GM21528 (cell line): ENCODE data around the gene KANSL1L.

Experiments
- ATAC-seq: cut with Tn5 transposase; IDR thresholded peaks from one replicate; pipeline ENCODE4 v1.9.1; 2021; ENCODE audit warnings: mild to moderate bottlenecking, moderate library complexity; ENCODE audit not compliant: unreplicated experiment, low FRiP score

Gene KANSL1L

DNA sequence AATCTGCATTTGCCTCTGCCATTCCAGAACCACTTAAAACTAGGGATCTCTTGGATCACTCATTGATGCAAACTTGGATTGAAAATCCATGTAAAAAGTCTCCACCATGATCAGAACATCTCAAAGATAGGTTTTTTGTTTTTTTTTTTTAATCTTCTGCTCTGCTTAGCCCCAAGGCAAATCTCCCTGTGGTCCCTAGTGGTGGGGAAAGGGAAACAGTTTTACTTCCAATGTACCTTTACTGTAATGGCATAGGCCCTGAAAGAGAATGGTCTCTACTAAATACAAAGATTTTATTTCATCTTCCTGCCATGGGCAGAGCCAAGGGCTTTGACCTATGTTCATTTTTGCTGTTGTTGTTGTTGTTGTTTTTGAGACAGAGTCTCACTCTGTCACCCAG lies 78.4 kb downstream of the KANSL1L start:
- ATAC-seq = no peak

DNA sequence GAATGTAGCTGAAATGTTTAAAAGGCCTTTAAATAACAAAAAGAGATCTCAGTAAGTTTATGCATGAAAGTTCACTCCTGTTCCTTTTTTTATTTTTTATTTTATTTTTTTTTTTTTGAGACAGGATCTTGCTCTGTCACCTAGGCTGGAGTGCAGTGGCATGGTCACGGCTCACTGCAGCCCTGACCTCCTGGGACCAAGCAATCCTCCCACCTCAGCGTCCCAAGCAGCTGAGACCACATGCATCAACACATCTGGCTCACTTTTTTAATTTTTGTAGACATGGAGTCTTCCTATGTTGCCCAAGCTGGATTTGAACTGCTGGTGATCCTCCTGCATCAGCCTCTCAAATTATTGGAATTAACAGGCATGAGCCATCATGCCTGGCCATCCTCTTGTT lies 84.3 kb downstream of the KANSL1L start:
- ATAC-seq = no peak

DNA sequence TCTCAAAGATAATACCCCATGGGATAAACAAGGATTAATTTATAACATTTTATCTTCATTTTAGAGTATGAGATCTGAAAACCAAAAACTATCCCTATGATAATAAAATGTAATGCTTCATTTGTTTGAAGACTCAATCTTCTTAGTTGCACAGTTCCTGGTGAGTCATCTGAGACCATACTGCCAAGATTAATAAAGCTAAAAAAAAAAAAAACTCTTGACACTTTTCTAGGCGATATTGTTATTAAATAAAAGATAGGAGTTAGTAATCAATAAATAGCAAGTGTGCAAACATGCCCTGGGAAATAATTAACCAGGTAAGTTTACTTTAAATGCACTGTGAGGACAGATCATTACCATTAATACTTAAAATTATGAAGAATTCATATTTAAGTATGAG lies 84.9 kb downstream of the KANSL1L start:
- no peak for ATAC-seq

DNA sequence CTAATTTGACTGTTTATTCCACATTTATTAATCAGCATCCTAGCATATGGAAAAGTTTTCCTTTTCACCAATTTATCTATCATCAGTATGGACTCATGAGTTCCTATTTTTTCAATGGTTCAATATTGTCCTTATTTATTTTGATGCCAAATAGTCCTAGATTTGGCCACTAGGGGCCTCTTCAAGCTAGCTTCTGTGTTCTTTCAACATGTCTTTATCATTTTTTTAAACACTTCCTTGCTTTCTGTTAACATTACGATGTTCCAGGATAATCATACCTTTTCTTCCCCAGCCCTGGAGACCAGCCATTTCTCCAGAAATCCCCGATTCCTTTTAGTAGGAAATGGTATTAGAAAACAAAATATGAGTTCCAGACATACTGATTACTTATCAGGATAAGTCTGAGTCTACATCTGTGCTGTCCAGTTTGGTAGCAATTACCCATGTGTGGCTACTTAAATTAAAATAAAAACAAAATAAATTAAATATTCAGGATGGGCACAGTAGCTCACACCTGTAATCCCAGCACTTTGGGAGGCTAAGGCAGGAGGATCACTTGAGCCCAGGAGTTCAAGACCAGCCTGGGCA lies 98.2 kb downstream of the KANSL1L start:
- peak; percentile 77 for ATAC-seq

DNA sequence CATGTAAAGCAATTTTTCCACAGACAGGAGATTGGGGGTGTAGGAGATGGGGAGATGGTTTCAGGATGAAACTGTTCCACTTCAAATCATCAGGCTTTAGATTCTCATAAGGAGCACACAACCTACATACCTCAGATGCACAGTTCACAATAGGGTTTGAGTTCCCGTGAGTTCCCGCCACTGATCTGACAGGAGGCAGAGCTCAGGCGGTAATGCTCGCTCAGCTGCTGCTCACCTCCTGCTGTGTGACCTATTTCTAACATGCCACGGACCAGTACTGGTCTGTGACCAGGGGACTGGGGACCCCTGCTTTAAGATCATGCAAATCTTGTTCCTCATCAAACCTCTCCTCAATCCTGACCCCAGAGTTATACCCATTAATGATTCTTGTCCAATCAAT lies 98.7 kb downstream of the KANSL1L start:
- no peak for ATAC-seq

DNA sequence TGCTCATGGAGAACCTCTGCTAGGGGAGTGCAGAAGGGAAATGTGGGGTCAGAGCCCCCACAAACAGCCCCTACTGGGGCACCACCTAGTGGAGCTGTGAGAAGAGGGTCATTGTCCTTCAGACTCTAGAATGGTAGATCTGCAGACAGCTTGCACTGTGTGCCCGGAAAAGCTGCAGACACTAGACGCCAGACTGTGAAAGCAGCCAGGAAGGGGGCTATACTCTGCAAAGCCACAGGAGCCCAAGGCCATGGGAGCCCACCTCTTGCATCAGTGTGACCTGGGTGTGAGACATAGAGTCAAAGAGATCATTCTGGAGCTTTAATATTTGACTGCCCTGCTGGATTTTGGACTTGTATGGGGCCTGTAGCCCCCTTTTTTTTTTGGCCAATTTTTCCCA lies 107.9 kb downstream of the KANSL1L start:
- no peak for ATAC-seq

DNA sequence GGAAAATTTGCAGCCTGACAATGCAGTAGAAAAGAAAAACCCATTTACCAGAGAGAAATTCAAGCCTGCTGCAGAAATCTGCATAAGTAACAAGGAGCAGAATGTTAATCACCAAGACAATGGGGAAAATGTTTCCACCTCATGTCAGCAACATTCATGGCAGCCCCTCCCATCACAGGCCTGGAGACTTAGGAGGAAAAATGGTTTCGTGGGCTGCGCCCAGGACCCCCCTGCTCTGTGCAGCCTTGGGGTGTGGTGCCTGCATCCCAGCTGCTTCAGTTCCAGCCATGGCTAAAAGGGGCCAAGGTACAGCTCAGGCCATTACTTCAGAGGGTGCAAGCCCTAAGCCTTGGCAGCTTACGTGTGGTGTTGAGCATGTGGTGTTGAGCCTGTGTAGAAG lies 115.4 kb downstream of the KANSL1L start:
- ATAC-seq = no peak

DNA sequence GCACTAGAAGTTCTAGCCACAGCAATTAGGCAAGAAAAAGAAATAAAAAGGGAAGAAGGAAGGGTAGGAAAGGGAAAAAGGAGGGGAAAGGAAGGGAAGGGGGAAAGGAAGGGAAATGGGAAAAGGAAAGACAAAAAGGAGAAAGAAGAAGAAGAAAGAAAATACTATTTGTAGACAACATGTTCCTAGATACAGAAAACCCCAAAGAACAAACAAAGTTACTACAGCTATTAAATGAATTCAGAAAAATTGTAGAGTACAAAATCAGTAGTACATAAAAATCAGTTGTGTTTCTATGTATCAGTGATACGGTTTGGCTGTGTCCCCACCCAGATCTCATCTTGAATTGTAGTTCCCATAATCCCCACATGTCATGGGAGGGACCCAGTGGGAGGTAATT lies 116.5 kb downstream of the KANSL1L start:
- ATAC-seq = no peak

DNA sequence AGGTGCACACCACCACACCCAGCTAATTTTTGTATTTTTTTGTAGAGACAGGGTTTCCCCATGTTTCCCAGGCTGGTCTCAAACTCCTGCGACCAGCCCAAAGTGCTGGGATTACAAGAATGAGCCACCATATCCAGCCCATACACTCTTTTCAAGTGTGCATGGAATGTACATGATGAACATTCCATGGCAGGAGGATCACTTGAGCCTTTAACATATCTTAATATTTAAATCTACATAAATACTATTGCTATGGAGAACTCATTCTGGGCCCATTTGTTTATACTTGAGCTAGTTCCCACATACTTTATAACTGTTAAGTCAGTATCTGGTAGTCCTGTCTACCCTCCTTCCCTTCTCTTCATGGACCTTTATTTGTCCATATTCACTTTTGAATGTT lies 120.3 kb downstream of the KANSL1L start:
- no peak for ATAC-seq

DNA sequence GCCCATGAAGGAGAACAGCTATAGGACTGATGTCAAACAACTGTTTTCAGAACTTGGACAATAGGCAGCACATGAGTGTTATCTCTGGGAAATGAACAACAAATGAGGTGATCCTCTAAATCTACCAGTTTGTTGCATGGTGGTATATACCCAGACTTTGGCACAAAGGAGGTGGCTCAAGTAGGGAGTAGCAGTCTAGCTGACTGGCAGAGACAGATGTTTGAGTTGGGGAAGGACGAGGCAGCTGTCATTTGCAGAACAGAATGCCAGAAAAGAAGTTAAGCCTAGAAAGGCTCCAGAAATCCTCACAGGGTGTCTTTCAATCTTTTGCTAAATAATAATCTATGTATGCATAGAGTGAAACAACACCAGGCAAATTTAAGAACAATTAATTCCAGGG lies 121.4 kb downstream of the KANSL1L start:
- ATAC-seq = no peak

DNA sequence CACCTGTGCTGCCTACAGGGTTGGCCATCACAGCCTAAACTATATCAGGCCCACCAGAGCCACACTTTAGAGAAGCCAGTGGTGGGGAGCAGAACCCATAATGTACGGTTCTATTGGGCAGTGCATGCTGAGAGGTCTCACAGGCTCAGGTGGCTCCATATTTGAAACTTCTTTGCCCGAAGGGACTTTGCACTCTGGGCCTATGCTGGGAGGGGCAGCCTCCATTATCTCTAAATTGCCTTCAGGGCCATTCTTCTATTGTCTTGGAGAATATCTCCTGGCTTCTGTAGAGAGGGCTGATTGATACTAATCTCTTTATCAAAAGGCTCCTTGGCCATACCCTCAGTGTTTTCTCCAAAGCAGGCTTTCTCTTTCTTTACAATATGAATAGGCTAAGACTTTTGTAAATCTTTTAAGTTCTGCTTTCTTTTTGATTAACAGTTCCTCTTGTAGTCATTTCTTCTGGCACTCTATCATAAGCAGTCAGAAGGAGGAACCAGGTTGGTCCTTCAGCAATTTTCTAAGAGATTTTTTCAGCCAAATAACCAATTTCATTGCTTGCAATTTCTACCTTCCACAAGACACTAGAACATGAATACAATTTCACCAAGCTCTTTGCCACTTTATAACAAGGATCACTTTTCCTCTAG lies 124.2 kb downstream of the KANSL1L start:
- ATAC-seq = no peak

DNA sequence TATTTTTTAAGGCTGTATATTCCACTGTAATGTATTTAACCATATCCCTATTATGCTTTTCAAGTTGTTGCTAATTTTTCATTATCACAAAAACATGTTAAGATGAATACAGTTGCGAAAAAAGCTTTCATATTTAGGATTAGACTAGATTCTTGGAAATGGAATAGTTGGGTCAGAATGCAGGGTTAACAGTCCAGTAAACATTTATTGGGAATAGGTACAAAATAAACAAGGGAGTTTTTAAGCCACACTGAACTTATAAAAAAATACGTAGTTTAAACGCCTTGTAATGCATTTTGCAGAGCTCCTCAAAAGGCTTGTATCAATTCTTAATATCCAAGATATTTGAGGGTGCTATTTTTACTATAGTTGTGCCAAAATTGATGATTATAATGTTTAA lies 133.1 kb downstream of the KANSL1L start:
- no peak for ATAC-seq

DNA sequence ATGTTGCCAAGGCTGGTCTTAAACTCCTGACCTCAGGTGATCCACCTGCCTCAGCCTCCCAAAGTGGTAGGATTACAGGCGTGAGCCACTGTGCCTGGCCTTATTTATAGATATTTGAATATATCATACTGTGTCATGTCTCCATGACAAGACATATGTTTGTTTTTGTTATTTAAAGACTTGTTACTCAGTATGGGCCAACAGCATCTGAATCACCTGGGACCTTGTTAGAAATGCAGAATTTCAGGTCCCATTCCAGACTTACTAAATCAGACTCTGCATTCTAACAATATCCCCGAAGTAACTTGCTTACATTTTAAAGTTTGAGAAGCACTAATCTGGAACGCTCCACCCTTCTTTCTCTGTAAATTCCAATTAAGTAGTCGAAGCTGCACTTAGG lies 135.5 kb downstream of the KANSL1L start:
- ATAC-seq = no peak

DNA sequence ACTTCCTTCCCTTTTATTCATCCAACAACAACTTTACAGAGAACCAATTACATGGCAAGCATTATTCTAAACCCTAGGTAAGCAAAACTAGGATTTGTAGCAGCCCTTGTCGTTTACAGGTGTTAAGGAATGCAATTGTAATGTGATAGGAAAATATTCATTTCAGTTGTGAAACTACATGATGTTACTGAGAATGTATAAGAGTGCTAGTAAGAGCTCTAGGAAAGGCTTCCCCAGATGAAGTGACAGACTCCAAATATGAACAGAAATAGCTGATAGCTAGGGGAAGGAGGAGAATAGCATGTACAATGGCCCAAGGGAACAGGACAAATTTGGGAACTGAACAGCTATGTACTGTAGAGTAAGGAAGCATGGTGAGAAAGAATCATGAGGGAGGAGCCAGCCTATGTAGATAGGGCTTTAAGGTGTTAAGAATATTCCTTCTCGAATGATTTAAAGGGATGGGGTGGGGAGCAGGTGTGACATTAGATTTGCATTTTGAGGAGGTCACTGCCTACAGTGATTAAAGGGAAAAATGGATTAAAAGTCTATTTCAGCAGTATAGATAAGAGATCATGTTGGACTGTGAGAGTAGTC lies 137.0 kb downstream of the KANSL1L start:
- no peak for ATAC-seq

DNA sequence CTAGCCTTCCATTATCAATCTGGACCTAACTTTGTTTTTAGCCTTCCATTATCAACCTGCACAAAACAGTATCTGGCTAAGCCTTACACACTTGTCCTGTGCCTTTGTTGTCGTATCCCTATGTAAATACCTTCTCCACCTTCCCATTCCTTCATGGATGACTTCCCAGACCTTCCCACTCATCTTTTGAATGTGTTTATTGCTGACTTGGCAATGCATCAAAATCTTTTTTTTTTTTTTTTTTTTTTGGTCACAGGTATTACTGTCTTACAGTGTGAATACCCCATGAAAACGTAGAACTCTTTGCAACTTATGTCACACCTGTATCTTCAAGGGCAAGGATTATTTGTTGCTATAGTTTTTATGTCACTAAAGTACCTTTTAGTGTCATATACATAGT lies 143.0 kb downstream of the KANSL1L start:
- no peak for ATAC-seq

DNA sequence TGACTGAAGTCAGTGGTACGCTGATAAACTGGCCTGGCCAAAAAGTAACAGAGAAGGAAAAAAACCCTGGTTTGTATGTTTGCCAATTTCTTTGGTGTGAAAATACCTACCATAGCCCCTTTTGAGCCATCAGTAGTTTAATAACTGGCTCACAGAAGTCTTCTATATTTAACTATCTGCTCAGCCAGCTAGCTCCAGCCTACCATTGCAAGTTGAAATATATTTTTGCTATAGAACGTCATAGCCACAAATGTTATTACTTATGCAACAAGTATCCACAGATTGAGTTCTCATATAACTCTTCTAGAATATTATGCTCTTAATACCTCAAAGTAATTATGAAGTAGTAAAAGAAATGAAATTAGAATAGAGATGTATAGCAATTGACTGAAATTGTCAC lies 143.6 kb downstream of the KANSL1L start:
- no peak for ATAC-seq

DNA sequence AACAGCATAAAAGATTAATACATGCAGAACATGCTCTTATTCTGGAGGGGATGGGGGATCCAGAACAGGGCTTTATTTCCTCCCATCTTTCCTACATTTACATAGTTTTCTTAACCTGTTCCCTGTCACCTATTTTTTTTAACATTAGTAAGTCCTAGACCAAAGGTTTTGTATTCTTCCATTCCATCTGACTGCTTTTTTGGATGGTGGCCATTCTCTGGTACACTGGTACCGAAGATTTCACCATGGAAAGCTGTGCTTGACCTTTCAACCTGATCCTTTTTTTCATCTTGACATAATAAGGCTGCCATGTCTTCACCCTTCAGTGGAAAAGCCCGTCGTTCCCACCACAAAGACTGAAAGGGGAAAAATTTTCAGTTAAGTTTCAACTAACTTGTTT lies 148.4 kb downstream of the KANSL1L start:
- no peak for ATAC-seq

DNA sequence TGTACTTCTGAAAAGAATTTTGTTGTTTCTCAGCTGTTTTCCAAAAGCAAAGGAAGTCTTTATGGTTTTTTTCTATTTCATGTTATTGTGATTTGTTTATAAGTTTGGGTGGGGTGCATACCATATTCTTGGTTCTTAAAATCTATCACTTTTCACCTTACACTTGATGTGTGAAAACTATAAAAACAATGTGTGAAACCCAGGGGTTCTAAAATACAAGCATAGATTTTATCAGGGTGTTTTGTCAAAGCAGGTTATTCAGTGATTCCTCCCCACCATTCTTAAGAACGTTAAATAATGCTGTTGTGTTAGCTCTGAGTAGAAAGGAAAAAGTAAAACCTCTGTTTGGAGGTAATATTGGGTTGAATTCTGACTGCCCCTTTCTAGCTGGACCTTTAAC lies 151.1 kb downstream of the KANSL1L start:
- no peak for ATAC-seq

DNA sequence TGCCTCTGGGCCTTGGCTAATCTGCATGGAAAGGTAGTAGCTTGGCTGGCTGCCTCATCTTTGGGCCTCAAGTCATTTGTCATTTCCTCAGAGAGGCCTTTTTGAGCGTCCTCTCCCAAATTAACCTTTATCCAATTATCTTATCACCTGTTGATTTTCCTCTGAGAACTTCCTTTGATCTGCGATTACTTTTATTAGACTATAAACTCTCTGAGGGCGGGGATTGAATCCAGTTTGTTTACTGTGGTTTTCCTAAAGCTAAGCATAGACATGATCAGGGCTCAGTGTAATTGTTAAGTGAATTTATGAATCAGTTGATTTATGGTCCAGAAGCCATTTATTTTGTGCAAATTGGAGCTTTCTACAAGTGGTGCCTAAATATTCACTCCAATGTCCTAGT lies 161.3 kb downstream of the KANSL1L start:
- no peak for ATAC-seq

DNA sequence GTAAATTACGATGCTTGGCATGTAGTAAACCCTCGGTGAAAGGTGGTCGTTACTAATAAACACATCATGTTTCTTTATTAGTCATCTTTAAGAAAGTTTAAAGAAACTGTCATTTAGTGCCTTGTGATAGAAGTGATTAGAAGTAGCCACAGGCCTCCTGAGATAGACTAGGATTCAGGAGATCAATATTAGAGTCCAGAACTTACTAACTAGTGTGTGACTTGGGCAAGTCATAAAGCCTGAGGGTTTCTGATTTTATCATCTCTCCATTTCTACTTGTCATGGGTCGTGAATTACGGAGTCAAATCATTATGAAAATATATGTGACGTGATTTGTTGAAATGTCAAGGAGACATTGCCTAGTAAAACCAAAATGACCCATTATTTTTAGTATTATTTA lies 162.1 kb downstream of the KANSL1L start:
- ATAC-seq = no peak

DNA sequence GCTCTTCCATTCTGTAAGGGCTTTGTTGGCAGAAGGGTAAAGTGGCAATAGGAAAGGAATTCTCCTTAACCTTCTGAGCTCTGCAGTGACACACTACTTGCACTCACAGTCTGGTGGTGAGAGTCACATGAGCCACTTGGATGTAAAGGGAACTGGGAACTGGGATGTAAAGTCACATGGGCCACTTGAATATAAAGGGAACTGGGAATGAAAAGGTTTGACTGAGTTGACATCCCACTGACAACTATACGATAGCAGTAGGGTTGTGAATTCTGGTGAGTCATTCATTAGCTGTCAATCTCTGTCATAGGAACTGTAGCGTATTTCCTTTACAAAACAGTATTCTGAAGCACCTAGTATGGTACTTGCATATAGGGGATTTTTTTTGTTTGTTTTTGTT lies 163.3 kb downstream of the KANSL1L start:
- ATAC-seq = no peak

DNA sequence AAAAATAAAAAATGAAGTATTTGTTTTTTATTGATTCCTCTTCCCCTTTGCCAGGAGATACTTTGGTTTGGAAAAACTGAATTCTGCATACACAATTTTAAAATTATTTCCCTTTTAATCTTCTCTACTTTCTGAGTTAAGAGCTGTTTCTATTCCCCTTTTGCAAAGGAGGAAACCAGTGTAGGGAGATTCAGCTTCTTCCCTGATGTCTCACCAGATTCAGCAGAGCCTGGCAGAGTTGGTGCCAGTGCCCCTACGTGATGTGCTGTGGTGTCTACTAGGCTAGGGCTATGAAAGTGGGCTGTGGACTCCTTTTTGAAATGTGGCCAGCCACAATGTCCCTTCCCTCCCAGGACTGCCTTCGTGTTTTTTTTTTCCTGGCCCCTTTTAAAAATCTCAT lies 166.3 kb downstream of the KANSL1L start:
- ATAC-seq = no peak
